GM12873 (cell line): ENCODE measurements around the gene LRRC7.

Source experiments
- TF ChIP-seq, protein P1 (sequence below): IDR thresholded peaks from 2 replicates; pipeline ENCODE4 v1.5.1; 2012; ENCODE audit warnings: low read depth, mild to moderate bottlenecking, moderate library complexity, low read length, control low read depth; ENCODE audit not compliant: insufficient read depth; ENCODE audit errors: missing control alignments

The LRRC7 gene

DNA sequence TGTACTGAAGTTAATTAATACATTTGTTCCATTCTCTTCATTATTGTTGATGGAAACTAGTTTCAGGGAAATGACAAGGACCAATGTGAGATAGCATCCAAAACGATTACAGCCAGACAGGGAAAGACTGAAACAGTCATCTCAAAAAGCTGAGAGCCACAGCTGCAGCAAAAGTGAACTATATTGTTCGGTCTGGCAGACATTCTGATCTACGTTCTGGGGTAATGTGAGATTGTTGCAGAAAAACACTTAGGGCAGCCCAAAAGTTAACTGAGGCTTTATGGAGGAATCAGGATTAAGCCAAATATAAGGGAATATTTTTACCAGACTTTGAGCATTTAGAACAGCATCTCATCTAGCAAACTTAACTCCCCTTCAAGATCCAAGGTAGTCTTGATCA is 524.8 kb downstream of the LRRC7 start:
- TF ChIP-seq, protein P1, sequence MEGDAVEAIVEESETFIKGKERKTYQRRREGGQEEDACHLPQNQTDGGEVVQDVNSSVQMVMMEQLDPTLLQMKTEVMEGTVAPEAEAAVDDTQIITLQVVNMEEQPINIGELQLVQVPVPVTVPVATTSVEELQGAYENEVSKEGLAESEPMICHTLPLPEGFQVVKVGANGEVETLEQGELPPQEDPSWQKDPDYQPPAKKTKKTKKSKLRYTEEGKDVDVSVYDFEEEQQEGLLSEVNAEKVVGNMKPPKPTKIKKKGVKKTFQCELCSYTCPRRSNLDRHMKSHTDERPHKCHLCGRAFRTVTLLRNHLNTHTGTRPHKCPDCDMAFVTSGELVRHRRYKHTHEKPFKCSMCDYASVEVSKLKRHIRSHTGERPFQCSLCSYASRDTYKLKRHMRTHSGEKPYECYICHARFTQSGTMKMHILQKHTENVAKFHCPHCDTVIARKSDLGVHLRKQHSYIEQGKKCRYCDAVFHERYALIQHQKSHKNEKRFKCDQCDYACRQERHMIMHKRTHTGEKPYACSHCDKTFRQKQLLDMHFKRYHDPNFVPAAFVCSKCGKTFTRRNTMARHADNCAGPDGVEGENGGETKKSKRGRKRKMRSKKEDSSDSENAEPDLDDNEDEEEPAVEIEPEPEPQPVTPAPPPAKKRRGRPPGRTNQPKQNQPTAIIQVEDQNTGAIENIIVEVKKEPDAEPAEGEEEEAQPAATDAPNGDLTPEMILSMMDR = no peak

DNA sequence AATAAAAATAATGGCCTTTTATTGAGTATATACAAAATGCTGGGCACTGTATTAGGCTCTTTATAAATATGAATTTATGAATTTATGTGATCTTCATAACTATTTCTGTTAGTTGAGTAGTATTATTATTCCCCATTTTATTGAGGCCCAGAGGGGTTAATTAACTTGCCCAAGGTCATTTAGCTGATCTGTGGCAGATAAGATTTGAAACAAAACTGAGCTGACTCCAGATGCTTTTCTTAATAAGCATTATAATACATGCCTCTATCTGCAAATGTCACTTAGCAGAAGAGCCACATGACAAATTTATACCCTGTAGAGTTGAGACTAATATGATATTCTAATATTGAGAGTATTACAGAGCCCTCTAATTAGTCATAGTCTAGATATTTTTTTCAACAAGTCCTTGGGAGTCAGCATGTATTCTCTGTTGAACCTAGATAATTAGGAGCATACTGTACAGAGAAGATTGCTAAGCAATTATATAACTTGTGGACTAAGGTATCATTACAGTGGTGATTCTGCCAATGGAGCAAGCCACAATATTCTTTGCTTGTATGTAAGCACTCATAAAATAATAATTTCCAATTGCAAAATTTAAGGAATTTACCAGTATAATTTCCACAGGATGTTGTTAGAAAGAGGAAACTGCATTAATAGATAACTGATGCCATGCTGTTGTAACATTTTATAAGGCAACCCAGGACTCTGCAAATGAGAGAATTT is 525.7 kb downstream of the LRRC7 start:
- TF ChIP-seq, protein P1 = no peak

DNA sequence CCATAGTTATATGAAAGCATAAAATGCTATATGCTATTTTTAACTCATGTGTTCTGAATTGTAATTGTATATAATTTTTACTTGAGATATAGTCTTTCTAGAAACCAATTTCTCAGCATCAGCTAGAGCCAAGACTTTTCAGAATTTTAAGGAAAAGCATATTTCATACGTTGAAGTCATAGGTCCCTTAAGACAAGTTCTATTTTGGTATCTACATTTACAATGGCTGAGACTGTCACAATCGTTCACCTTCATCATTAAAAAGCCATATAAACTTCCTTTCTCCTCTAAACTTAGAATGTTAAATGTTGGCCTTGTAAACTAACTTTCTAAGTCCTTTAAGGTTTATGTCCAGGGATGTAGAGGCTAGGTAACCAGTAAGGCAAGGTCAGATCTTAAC is 533.5 kb downstream of the LRRC7 start:
- TF ChIP-seq, protein P1 = no peak

DNA sequence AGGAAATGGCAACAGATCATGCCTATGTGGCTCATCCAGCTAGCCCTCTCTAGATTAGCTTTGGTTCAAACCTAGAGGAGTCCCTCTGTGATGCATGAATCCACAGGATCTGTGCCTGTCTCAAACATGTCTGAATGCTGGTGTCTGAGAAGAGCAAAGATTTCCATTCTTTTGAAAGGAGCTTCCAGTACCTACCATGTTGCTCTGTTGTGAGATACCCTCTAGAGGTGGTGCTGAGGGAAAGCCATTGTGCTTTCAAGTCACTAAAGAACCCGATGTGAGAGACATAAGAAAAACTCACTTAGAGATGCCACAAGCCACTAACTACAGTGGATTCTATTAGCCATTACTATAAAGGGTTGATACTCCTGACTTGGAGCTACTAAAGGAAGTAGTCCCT is 534.1 kb downstream of the LRRC7 start:
- TF ChIP-seq, protein P1 = no peak

DNA sequence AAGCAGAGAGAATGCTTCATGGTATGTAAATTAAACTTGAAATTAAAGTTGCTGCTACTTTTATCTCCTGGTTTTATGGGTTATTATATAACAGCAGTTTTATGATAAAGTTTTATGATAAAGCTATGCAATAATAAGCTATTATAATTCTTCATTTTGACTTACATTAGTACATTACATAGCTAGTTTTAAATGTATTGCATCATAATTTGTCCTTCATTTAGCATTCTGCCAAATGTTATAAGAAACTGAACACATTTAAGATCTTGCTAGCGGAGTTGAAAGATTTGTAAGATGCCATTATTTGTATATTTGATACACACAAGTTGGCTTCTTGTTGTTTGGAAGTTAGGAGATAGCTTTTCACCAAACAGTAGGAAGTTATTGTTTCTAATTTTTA is 536.0 kb downstream of the LRRC7 start:
- TF ChIP-seq, protein P1 = no peak

DNA sequence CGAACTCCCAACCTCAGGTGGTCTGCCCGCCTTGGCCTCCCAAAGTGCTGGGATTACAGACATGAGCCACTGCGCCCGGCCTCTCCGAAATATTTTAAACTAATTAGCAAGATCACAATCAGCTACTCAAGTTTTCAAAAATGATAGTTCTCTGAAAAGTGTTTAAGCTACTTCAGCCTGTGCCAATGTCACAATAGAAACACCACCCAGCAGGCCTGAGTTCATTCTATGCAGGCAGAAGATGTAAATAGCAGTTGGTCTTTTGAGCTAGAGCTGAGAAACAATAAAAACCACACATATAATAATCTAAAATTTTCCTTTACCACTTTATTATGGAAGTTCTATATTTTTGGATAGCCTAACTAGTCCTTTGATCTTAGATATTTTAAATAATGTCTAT is 541.5 kb downstream of the LRRC7 start:
- TF ChIP-seq, protein P1 = no peak

DNA sequence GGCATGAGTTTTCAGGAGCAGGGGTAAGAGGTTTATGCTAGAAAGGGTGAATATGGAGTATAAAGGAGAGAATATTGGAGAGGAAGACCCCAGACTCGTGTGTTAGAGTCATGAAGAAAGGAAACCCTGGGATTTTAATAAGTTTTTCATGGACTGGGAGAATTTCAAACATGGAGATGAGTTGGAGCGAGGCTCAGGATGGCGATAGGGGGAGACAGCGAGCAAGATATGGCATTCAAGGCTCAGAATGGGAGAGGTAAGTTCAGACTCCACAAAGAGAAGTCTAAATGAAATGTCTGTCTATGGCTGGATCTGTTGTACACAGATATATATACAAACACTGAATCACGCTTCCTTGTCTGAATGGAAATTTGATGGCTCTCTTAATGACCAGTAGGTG is 545.1 kb downstream of the LRRC7 start:
- TF ChIP-seq, protein P1 = peak; percentile 44
